HG02759 (cell line): ENCODE measurements around the gene NKIRAS2.

ENCODE experiments used
- ATAC-seq: cut with Tn5 transposase; IDR thresholded peaks from one replicate; pipeline ENCODE4 v1.9.1; 2021; ENCODE audit warnings: mild to moderate bottlenecking, moderate library complexity; ENCODE audit not compliant: unreplicated experiment

The NKIRAS2 gene

DNA sequence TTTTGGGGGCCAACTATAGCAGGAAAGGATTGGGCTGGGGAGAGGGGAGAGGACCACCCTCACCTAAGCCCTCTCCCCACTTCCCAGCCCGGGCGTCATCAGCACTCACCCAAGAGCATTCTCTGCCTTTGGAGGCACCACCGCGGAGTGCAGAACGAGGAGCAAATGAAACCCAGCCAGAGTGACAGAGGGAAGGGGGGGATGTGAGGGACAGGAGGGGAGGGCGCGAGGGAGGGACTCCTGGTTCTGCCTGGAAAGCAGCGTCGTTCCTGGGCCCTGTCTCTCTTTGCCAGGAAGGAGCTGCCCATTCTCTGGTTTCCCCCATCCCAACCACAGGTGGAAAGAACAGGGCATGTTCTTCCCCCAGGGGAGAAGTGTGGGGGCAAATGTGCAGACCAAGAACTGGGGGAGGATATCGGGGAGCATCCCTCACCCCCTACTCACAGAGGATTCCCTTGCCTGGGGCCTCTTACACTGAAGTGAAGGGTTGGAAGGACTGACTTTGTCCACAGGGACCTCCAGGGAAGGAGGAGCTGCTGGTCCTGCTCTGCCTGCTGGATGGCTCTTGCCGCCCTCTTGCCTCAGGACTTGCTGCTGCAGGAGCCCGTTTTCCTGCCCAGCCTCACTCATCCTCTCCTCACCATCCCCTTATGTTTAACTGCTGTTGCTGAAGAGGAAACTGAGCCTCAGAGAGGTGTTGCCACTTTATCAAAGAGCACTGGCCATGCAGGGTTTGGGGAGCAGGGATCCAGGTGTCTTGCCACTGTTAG lies 34.0 kb downstream of the NKIRAS2 start:
- ATAC-seq: no peak

DNA sequence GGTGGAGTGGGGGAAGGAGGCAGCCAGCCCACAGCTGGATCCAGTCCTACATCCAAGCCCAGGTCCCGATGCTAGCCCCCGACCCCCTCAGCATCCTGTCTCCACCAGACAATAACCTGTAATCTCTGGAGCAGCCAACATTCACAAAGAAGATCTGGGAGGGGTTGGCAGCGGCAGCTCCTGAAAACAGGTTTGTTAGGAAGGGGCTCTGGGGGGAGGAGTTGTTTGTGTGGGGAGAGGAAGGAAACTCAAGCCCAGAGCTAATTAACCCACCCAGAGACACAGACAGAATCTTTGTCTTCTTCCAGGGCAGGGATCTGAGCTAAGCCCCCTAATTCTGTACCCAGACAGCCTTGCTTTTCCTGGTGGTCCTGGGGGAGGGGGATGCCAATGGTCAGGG lies 35.1 kb downstream of the NKIRAS2 start:
- no peak for ATAC-seq

DNA sequence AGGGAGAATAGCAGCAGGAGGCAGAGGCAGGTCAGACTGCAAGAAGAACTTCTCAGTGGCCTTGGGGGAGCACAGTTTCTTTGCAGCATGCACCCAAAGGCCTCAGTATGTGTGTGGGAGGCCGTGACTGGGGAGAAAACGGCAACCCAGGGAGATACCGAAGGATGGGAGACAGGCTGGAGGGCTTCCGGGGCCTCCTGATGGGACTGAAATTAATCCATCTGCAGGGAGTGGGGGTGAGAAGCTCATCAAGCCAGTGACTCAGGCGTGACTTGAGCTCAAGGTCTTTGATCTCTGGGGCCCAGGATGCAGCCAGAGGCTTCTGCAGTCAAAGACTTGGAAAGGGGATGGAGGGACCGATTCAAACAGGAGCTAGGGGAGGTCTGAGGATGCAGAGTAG lies 35.6 kb downstream of the NKIRAS2 start:
- no peak for ATAC-seq

DNA sequence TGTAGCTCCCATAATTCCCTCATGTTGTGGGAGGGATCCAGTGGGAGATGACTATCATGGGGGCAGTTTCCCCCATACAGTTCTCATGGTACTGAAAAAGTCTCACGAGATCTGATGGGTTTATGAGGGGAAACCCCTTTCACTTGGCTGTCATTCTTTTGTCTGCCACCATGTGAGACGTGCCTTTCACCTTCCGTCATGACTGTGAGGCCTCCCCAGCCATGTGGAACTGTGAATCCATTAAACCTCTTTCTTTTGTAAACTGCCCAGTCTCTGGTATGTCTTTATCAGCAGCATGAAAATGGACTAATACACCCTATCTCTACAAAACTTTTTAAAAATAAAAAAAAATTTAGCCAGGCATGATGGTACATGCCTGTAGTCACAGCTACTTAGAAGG lies 36.7 kb downstream of the NKIRAS2 start:
- ATAC-seq: no peak

DNA sequence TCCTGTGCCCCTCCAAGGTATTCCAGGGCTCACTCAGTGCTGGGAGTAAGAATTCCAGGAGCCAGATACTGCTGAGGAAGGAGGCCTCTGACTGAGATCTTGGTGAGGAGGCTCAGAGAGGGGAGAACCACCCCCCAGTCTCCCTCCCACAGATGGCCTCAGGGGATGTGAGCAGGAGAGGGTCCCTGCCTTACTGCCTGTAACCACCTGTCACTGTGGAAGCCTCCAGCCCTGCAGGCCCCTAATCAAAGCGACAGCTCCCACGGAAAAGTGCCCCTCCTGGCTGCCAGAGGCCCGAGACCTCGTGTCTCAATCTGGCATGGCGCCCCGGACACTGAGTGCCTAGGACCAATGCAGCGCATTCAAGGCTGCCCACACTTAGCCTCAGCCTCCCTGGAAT lies 38.2 kb downstream of the NKIRAS2 start:
- no peak for ATAC-seq

DNA sequence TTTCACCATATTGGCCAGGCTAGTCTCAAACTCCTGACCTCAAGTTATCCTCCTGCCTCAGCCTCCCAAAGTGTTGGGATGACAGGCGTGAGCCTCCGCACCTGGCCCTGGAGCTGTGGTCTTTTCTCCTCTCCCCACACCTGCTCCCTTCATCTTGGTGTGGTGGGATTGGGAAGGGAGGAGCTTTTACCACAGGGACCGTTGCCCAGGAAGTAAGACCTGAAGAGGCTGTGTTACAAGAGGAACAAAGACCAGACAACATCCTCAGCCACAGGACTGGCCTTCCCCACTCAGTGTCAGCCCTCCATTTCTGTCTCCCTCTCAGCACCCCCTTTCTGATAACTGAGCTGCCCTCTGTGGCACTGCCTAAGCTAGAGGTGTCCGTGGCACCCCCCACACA lies 39.9 kb downstream of the NKIRAS2 start:
- no peak for ATAC-seq

DNA sequence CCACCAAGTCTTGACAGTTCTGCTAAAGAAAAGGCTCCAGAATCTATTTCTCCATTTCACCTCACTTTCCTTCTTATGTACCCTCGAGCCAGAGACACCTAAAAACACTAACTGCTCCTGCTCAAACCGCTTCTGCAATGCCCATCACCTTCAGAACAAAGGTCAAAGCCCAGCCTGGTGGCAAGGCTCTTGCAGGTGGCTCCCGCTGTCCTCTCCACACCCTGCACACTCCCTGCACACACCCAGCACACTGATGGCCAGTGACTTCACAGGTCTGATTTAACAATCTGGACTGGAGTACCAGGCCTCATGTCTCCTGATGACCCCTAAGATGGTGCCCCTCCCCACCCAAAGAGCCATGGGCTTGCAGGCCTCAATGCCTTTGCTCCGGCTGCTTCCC lies 40.3 kb downstream of the NKIRAS2 start:
- ATAC-seq: no peak

DNA sequence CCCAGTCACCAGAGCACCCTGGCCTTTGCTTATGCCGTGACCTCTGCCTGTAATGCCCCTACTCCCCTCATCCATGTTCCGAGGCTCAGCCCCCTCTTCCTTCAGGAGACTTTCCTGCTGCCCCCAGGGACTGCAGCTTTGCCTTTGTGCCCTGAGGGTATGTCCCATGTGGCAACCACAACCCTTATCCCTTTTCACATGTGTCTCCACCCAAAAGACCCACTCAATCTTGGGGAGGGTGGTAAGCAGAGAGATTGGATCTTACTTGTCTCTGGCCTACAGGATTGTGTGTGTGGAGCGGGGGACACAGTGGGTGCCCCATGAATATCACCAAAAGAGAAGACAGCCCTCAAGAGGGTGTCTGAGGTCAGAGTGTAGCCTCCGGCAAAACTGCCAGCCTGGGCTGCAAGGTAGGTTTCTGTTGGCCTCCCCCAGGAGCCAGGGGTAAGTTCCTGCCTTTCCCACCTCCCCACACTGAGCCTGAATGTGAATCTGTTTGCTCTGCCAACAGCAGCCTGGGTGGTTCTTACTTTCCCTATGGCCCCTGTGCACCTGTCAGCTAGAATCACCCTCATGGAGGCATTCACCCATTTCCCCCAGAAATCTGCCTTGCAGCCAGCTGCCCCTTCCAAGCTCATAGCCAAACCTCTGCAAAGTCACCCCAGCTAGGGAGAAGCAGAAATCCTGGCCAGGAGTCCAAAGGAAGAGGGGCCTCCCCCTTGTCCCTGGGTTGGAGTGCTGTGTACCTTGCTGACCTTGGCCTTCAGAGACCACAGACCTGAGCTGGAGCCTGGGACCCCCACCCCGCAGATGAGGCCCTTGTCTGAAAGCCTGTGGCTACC lies 42.0 kb downstream of the NKIRAS2 start:
- no peak for ATAC-seq

DNA sequence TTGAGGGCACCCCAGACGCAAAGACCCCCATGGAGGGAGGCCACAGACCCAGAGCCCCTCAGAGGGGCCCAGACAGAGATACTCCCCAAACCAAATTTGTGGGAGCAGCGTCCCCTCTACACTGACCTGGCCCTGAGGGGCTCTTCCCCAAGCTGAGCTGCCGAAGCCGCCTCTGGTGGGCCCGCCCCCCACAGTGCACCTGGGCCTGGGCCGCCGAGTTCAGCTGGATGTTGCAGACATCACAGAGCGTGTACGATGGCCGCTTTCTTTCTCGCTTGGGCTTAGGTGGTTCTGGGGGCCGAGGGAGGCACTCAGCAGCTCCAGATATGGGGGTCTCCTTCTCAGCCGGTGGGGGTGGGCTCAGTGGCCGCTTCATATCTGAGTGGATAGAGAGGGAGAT lies 42.8 kb downstream of the NKIRAS2 start:
- no peak for ATAC-seq

DNA sequence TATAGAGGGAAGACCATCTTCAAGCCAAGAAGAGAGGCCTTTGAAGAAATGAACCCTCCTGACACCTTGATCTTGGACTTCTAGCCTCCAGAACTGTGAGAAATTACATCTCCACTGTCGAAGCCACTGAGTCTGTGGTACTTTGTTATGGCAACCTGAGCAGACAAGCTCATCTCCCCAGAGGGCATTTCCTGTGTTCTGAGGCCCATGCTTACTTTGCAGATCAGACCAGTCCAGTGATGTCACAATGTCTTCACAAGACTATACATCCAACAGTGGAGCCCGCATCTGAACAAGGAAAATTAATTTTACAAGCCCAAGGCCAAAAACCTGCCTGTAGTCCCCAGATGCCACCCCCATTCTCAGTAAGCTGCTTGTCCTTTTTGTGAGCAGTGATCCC lies 45.3 kb downstream of the NKIRAS2 start:
- ATAC-seq: no peak

DNA sequence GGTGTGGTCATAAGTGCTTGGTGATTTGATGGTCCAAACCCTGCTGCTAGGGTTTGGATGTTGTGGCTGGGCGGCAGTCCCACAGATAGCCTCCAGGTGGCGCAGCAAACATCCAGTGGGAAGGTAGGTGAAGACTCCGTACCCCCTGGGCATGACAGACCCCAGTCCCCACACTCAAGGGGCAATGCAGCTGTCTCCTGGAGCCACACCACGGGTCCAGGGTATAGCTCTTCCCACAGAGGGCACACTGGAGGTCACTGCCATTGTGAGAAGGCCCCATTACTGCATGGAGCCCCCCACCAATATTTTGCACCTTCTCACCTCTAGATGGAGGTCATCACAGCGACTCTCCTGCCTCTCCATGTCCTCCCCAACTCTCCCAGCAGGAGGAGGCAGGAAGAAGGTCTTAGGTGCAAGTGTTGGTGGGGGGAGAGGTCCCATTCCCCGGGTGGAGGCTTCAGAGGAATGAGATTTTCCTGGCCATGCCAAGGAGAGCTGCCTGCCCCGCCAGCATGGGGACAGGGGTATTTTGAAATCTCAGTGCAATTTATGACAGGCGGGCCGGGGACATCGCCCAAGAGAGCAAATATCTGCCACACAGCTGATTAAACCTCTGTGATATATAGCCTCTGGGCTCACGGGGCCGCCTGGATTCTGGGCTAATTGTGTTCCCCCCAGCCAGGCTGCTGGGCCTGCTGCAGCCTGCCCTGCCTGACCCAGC lies 47.6 kb downstream of the NKIRAS2 start:
- no peak for ATAC-seq

DNA sequence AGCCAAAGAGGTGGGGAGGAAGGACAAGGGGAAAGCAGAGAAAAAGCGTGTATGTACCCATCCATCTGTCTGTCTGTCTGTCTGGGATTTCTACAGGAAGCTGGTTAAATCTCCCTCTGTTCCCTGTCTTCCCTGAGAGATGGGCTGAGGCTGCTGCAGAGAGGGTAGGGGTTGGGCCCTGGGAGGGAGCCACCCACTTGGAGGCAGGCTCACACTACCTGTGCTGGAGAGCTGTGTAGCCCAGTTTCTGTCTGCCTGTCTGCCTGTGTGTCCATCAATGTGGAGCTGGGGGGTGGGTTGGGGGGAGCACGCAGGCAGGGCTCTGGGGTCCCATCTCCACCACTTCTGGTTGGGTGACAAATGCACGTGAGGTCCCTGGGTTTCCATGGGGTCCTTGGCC lies 49.1 kb downstream of the NKIRAS2 start:
- ATAC-seq: no peak

DNA sequence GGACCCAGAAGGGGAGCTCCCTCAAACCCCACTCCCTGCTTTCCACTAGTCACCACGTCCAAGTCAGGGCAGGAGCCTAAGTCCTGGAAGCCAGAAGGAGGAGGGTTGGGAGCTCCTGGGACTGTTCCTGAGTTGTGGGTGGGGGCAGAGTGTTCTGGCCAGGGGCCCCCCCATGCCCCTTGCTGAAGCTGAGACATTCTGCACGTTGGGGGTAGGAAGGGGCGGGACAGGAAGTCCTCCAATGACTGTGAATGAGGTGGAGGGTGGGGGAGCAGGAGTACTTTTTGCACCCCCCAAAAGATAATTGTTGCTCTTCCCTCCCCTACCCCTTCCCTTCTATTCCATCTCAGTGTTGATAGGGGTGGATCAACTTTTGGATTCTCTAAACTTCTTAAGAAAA lies 51.9 kb downstream of the NKIRAS2 start:
- ATAC-seq: no peak

DNA sequence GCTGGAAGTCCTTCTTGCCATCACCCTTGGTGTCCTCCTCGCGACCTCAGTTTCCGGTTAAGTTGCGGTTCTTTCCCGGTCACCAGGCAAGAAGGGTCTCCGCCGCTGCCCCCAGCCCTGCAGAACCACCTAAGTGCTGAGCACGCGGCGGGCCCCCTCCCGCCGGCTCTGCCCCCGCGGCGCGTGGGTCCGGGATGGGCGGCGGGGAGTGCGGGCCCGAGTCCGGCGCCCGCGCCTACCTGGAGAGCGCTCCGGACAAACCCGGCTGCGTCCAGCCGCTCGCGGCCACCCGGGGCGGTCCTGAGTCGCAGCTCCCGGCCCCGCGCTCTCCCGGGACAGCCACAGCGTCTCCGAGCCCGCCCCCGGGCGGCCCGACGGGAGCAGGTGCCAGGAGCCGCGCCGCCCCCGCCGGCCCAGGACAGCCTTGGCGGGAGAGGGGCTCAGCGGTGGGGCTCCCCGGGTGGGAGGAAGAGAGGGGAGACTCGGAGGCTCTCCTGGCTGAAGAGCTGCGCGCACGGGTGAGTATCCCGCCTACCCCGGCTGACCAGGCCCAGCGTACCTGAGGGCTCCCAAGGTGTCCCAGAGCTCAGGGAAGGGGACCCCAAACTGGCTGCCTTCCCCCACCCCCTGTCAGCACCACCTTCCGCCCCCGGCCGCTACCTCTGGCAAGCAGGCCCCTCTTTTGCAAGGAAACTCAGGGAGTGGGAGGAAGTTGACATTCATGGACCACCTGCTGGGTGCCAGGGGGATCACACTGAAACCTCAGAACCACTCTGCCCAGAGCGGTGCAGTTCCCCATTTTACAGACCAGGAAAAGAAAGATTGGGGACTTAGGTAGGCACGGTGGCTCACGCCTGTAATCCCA lies 52.7 kb downstream of the NKIRAS2 start:
- ATAC-seq: no peak
